ENCODE results near the gene CDH11.

The CDH11 gene

DNA sequence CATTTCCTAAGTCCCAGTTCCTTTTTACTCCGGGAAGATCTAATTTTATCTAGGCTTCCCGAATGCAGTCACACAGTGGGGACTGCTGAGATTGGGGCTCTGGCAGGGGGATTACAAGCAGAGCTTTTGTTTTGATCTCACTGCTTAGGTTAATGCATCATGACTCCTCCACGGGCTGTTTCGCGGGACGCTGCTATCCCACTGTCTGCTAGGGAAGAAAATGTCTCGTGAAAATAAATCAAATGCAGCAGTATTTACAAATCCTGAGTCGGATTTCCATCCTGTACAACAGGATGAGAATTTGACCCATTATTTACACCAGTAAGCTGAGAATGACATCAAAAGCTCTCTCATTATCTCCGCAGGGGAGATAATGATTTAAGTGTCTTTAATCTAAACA, 83.8 kb downstream of the CDH11 start:
- in situ Hi-C loops (cut with MboI; ENCODE audit: low pct_unique_long_range_greater_than_20kb, low sequenced_read_pairs, unreplicated experiment) = no loop called here
- no peak for DNase-seq (ENCODE audit: low spot score)
- TF ChIP-seq, protein P1, sequence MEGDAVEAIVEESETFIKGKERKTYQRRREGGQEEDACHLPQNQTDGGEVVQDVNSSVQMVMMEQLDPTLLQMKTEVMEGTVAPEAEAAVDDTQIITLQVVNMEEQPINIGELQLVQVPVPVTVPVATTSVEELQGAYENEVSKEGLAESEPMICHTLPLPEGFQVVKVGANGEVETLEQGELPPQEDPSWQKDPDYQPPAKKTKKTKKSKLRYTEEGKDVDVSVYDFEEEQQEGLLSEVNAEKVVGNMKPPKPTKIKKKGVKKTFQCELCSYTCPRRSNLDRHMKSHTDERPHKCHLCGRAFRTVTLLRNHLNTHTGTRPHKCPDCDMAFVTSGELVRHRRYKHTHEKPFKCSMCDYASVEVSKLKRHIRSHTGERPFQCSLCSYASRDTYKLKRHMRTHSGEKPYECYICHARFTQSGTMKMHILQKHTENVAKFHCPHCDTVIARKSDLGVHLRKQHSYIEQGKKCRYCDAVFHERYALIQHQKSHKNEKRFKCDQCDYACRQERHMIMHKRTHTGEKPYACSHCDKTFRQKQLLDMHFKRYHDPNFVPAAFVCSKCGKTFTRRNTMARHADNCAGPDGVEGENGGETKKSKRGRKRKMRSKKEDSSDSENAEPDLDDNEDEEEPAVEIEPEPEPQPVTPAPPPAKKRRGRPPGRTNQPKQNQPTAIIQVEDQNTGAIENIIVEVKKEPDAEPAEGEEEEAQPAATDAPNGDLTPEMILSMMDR (IDR thresholded peaks at IDR 0.05; ENCODE audit: extremely low read depth, insufficient read depth, missing control alignments) = no peak

- no peak for DNase-seq (ENCODE audit: low spot score)
- in situ Hi-C loops (cut with MboI; ENCODE audit: low pct_unique_long_range_greater_than_20kb, low sequenced_read_pairs, unreplicated experiment) = no loop called here
- TF ChIP-seq, protein P1 (IDR thresholded peaks at IDR 0.05; ENCODE audit: extremely low read depth, insufficient read depth, missing control alignments) = no peak
Measured at GRCh38 chr16:65037556-65037955, 84.3 kb downstream of the CDH11 start.

DNA sequence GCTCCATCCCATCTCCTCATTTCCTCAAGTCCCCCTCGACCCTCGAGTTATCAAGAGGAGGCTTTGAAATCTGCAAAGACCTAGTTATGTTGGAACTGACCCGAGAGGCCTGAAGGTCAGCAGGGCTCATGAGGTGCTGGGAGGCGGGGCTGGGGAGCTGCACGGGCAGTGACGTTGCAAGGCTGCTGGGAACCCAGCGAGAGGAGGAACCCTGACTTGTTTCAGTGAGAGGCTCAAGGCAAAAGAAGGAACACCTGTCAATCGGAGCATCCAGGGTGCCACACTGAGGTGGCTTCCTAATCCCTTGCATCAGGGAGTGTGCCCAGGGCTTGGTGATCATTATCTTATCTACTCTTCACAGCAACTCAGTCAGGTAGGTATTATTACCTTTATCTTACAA, 86.9 kb downstream of the CDH11 start:
- DNase-seq (ENCODE audit: low spot score) = no peak
- in situ Hi-C loops (cut with MboI; ENCODE audit: low pct_unique_long_range_greater_than_20kb, low sequenced_read_pairs, unreplicated experiment) = no loop called here
- TF ChIP-seq, protein P1 (IDR thresholded peaks at IDR 0.05; ENCODE audit: extremely low read depth, insufficient read depth, missing control alignments) = no peak

DNA sequence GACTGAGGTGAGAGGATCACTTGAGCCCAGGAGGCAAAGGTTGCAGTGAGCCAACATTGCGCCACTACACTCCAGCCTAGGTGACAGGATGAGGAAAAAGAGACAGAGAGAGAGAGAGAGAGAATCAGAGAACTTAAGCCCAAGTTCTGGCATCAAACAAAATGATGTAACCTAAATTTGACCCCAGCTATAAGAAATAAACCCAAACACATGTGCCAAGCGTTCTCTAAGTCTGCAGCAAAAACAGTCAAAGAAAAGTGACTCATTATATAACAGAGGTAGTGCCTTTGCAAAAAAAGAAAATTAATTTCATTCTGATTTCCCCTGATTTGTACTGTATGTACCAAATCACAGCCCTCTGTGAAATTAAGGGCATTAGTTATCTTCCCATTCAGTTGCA, 89.5 kb downstream of the CDH11 start:
- in situ Hi-C loops (cut with MboI; ENCODE audit: low pct_unique_long_range_greater_than_20kb, low sequenced_read_pairs, unreplicated experiment) = no loop called here
- TF ChIP-seq, protein P1 (IDR thresholded peaks at IDR 0.05; ENCODE audit: extremely low read depth, insufficient read depth, missing control alignments) = no peak
- no peak for DNase-seq (ENCODE audit: low spot score)

GRCh38 chr16:65024767-65025178, 97.1 kb downstream of the CDH11 start:
- in situ Hi-C loops (cut with MboI; ENCODE audit: low pct_unique_long_range_greater_than_20kb, low sequenced_read_pairs, unreplicated experiment) = no loop called here
- TF ChIP-seq, protein P1 (IDR thresholded peaks at IDR 0.05; ENCODE audit: extremely low read depth, insufficient read depth, missing control alignments) = no peak
- DNase-seq (ENCODE audit: low spot score) = no peak

- in situ Hi-C loops (cut with MboI; ENCODE audit: low pct_unique_long_range_greater_than_20kb, low sequenced_read_pairs, unreplicated experiment) = no loop called here
- no peak for DNase-seq (ENCODE audit: low spot score)
- TF ChIP-seq, protein P1 (IDR thresholded peaks at IDR 0.05; ENCODE audit: extremely low read depth, insufficient read depth, missing control alignments) = no peak
Measured at GRCh38 chr16:65023802-65024201, 98.1 kb downstream of the CDH11 start.

Data from GM13977 (cell line).